ENCODE results near the gene MCAM.

DNA sequence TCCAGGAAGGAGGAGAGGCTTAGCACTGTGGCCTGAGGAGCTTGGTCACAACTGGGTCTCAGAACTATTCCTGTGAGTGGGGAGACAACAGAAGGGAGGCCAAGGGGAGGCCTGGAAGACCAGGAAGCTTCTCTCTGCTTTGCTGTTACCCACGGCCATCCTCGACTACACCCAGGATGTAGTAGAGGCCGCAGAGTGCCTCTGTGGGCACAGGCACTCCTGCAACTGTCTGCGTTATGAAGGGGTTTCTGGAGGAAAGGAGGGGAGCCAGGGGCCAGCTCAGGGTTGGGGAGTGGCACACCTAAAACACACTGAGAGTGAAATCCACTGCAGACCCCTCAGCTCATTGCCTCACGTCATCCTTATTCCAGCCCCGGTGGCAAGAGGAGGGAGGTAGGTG lies 33.4 kb upstream of the MCAM start:
- TF ChIP-seq POLR2AphosphoS5 (IDR thresholded peaks at IDR 0.05; ENCODE audit: borderline replicate concordance, low read depth, low read length): no peak
- no peak for TF ChIP-seq EZH2 (IDR thresholded peaks at IDR 0.05)
